Measurements from ENCODE around the gene SENP8. TPM values are rescaled to one million over a fixed set of nuclear protein-coding genes. Genes with fewer than 3 reads are reported as not detected.

SENP8 gene
- total RNA-seq, 1 donor from 2014 or later, result 13.5 TPM

DNA sequence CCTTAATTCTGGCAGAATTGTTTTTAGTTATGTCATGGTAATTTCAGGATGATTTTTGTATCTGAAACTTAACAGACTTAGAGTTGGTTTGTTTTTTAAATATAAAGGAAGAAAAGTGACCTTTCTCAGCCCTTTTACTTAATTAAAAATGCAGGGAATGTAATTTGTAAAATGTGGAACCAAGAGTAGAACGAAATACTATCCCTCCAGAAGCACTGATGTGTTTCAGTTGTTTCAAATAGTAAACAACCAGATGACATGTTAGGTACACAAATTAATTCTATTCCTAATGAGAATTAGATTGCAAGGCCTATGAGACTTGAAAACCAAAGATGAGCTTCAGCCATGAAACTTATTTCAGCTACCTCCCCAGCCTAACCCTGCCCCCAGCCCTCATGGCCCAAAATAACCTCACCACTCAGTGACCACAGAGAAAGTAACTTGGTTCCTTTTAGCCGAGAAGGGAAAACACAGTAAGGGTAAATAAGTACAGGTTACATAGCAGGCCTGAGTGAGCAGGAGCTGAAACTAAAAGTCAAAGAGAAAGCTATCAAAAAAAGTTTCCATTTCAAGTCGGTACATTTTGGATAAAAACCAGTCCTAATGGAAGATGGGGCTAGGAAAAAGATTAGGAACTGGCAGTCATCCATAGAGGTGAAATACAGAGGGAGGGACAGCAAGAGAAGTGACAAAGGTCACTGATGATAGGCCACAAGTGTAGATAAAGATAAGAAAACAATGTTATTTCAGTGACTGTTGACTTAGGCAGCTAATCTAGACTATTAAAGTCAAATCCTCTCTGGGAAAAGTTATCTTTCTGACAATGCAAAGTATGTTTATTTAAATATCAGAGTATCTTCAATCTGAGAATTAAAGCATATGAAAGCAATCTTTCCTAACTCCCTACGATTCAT is 23.2 kb downstream of the SENP8 start:
- peaks cover 3% of the 10 kb centered on the region for H3K36me3 Mint-ChIP-seq
- no peaks in the 10 kb centered on the region for H3K9me3 Mint-ChIP-seq
- DNase-seq (ENCODE audit: low spot score), result no peak
- Histone ChIP-seq H3K79me2 (ENCODE audit: low read depth) (no peaks in the 10 kb centered on the region), H4K20me1 (ENCODE audit: low read depth) (no peaks in the 10 kb centered on the region), H3K4me2 (no peak overlapping the region), H3F3A (ENCODE audit: low read depth) (no peaks in the 10 kb centered on the region), H3K36me3 (no peaks in the 10 kb centered on the region), H3K4me1 (no peaks in the 10 kb centered on the region), H2AFZ (replicated peaks) (no peak overlapping the region), H3K9me3 (ENCODE audit: low read depth) (no peaks in the 10 kb centered on the region), H3K27me3 (no peaks in the 10 kb centered on the region), H3K4me3 (no peak overlapping the region), H3K9ac (no peak overlapping the region), H3K27ac (no peak overlapping the region)
- H3K27ac Mint-ChIP-seq, result no peak overlapping the region
- peaks cover 2% of the 10 kb centered on the region for H3K27me3 Mint-ChIP-seq (ENCODE audit: insufficient read depth, low read depth)
- H3K4me3 Mint-ChIP-seq, result no peak overlapping the region
- TF ChIP-seq EZH2phosphoT487 (IDR thresholded peaks at IDR 0.05) (no peak), EZH2 (IDR thresholded peaks at IDR 0.05) (no peak)
- TF ChIP-seq, protein P1, sequence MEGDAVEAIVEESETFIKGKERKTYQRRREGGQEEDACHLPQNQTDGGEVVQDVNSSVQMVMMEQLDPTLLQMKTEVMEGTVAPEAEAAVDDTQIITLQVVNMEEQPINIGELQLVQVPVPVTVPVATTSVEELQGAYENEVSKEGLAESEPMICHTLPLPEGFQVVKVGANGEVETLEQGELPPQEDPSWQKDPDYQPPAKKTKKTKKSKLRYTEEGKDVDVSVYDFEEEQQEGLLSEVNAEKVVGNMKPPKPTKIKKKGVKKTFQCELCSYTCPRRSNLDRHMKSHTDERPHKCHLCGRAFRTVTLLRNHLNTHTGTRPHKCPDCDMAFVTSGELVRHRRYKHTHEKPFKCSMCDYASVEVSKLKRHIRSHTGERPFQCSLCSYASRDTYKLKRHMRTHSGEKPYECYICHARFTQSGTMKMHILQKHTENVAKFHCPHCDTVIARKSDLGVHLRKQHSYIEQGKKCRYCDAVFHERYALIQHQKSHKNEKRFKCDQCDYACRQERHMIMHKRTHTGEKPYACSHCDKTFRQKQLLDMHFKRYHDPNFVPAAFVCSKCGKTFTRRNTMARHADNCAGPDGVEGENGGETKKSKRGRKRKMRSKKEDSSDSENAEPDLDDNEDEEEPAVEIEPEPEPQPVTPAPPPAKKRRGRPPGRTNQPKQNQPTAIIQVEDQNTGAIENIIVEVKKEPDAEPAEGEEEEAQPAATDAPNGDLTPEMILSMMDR (IDR thresholded peaks at IDR 0.05), result no peak
- no peaks in the 10 kb centered on the region for H3K4me1 Mint-ChIP-seq

DNA sequence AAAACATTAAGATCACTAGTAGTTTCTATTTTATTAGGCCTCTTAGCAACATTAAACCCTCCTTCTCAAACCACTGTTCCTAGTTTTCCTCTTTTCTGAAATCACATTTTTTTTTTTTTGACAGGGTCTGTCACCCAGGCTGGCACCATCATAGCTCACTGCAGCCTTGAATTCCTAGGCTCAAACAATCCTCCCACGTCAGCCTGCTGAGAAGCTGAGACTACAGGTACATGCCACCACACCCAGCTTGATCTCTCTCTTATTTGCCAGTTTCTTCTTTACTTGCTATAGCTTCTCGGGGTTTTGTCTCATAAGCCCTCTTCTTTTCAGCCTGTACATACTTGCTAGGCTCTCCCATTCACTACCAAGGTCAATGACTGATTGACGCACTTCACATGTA is 28.0 kb downstream of the SENP8 start:
- Histone ChIP-seq H3K27ac (no peak overlapping the region), H3K4me2 (no peak overlapping the region), H2AFZ (replicated peaks) (no peak overlapping the region), H3K27me3 (no peaks in the 10 kb centered on the region), H3F3A (ENCODE audit: low read depth) (no peaks in the 10 kb centered on the region), H3K9ac (no peak overlapping the region), H3K4me1 (no peaks in the 10 kb centered on the region), H3K4me3 (no peak overlapping the region), H4K20me1 (ENCODE audit: low read depth) (no peaks in the 10 kb centered on the region), H3K36me3 (no peaks in the 10 kb centered on the region), H3K9me3 (ENCODE audit: low read depth) (no peaks in the 10 kb centered on the region), H3K79me2 (ENCODE audit: low read depth) (no peaks in the 10 kb centered on the region)
- Mint-ChIP-seq H3K4me3 (no peak overlapping the region), H3K36me3 (no peaks in the 10 kb centered on the region), H3K27ac (no peak overlapping the region), H3K9me3 (no peaks in the 10 kb centered on the region), H3K4me1 (no peaks in the 10 kb centered on the region), H3K27me3 (ENCODE audit: insufficient read depth, low read depth) (peaks cover 2% of the 10 kb centered on the region)
- no peak for DNase-seq (ENCODE audit: low spot score)
- TF ChIP-seq EZH2phosphoT487 (IDR thresholded peaks at IDR 0.05) (no peak), EZH2 (IDR thresholded peaks at IDR 0.05) (no peak)
- TF ChIP-seq, protein P1 (IDR thresholded peaks at IDR 0.05), result no peak

DNA sequence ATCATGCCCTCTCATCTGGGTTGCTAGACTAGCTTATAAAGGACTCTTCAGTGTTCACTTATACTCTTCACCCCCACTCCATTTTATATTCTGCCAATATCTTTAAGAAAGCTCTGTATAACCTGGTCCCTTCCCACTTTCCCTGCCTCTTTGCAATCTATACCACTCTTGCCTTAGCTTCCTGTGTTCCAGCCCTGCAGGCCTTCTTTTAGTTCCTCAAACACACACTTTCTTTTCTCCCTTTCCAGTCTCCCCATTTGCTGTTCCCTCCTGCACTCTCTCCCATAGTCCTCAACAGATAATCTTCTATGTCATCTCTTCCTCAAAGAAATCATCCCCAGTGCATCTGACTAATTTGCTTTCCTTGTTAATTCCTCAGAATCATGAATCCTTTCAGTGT is 28.7 kb downstream of the SENP8 start:
- Mint-ChIP-seq H3K9me3 (no peaks in the 10 kb centered on the region), H3K27me3 (ENCODE audit: insufficient read depth, low read depth) (peaks cover 2% of the 10 kb centered on the region), H3K27ac (no peak overlapping the region), H3K4me3 (no peak overlapping the region), H3K36me3 (no peaks in the 10 kb centered on the region), H3K4me1 (no peaks in the 10 kb centered on the region)
- no peaks in the 10 kb centered on the region for H3K36me3 ChIP-seq
- H3K4me1 ChIP-seq, result no peaks in the 10 kb centered on the region
- no peaks in the 10 kb centered on the region for H4K20me1 ChIP-seq (ENCODE audit: low read depth)
- no peak overlapping the region for H3K27ac ChIP-seq
- TF ChIP-seq EZH2 (IDR thresholded peaks at IDR 0.05), result no peak
- no peaks in the 10 kb centered on the region for H3K79me2 ChIP-seq (ENCODE audit: low read depth)
- H3K27me3 ChIP-seq, result no peaks in the 10 kb centered on the region
- H2AFZ ChIP-seq (replicated peaks), result no peak overlapping the region
- DNase-seq (ENCODE audit: low spot score), result no peak
- H3F3A ChIP-seq (ENCODE audit: low read depth), result no peaks in the 10 kb centered on the region
- no peaks in the 10 kb centered on the region for H3K9me3 ChIP-seq (ENCODE audit: low read depth)
- no peak overlapping the region for H3K4me2 ChIP-seq
- no peak overlapping the region for H3K4me3 ChIP-seq
- no peak overlapping the region for H3K9ac ChIP-seq

DNA sequence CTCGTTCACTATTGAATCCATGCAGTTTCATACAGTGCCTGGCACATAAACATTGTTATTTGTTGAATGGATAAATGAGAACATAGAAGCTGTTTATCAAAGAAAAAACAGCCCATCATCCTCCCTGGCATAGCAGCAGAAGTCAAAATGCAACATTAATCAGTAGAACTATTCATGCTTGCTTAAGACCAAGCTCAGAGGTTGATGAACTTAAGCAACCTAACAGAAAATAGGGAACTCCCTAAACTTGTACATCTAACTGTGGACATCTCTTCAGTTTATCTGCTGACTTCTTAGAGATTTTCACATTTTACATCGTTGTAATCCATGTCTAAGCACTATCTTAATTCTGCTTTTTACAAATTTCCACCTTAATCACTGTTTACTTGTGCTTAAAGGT is 29.2 kb downstream of the SENP8 start:
- no peak for TF ChIP-seq EZH2phosphoT487 (IDR thresholded peaks at IDR 0.05)
- TF ChIP-seq, protein P1 (IDR thresholded peaks at IDR 0.05), result no peak
- TF ChIP-seq EZH2 (IDR thresholded peaks at IDR 0.05), result no peak

More for the DNA sequence above, 29.2 kb downstream of the SENP8 start:
- no peak overlapping the region for H3K4me2 ChIP-seq
- no peak overlapping the region for H3K4me3 ChIP-seq
- H3F3A ChIP-seq (ENCODE audit: low read depth), result no peaks in the 10 kb centered on the region
- no peaks in the 10 kb centered on the region for H3K4me1 Mint-ChIP-seq
- H3K27me3 ChIP-seq, result no peaks in the 10 kb centered on the region
- H3K36me3 ChIP-seq, result no peaks in the 10 kb centered on the region
- no peaks in the 10 kb centered on the region for H3K9me3 Mint-ChIP-seq
- H3K4me3 Mint-ChIP-seq, result no peak overlapping the region
- H3K27ac ChIP-seq, result no peak overlapping the region
- no peaks in the 10 kb centered on the region for H3K4me1 ChIP-seq
- H3K79me2 ChIP-seq (ENCODE audit: low read depth), result no peaks in the 10 kb centered on the region
- H2AFZ ChIP-seq (replicated peaks), result no peak overlapping the region
- no peaks in the 10 kb centered on the region for H3K36me3 Mint-ChIP-seq
- H3K27me3 Mint-ChIP-seq (ENCODE audit: insufficient read depth, low read depth), result peaks cover 2% of the 10 kb centered on the region
- no peak for DNase-seq (ENCODE audit: low spot score)
- H3K9ac ChIP-seq, result no peak overlapping the region
- H3K9me3 ChIP-seq (ENCODE audit: low read depth), result no peaks in the 10 kb centered on the region
- no peaks in the 10 kb centered on the region for H4K20me1 ChIP-seq (ENCODE audit: low read depth)
- no peak overlapping the region for H3K27ac Mint-ChIP-seq

Data from neural progenitor cell (in vitro differentiated cells).